Neural crest cell (in vitro differentiated cells): ENCODE data around the gene TNFAIP2. TPM values are rescaled to one million over a fixed set of nuclear protein-coding genes. Genes with fewer than 3 reads are reported as not detected.

ENCODE experiments used
- DNase-seq: peaks from one replicate; pipeline ENCODE4 v3.0.0; 2021; ENCODE audit warnings: low read depth, mixed read lengths, low spot score
- H3K27ac Mint-ChIP-seq: one replicate; pipeline ENCODE4 v1.8.0; 2021; ENCODE audit warnings: mild to moderate bottlenecking, mixed read lengths; ENCODE audit not compliant: unreplicated experiment
- H3K27me3 Mint-ChIP-seq: 2 replicates; pipeline ENCODE4 v1.8.0; 2021; ENCODE audit warnings: low read depth, mild to moderate bottlenecking, mixed read lengths
- H3K36me3 Mint-ChIP-seq: 2 replicates; pipeline ENCODE4 v1.8.0; 2021; ENCODE audit warnings: low read depth, mild to moderate bottlenecking, mixed read lengths
- H3K4me1 Mint-ChIP-seq: 2 replicates; pipeline ENCODE4 v1.8.0; 2021; ENCODE audit warnings: mixed read lengths
- H3K4me3 Mint-ChIP-seq: one replicate; pipeline ENCODE4 v1.8.0; 2021; ENCODE audit warnings: mild to moderate bottlenecking, mixed read lengths
- H3K9me3 Mint-ChIP-seq: 2 replicates; pipeline ENCODE4 v1.8.0; 2021; ENCODE audit warnings: mixed read lengths
- CTCF ChIP-seq: fragments of 200-600 bp; sonication (generic); conservative IDR thresholded peaks from 2 replicates; pipeline ENCODE4 v1.5.0; 2021; ENCODE audit warnings: antibody characterized with exemption, mild to moderate bottlenecking
- long read RNA-seq: library from polyadenylated mRNA; unstranded; transcript quantifications from one replicate; pipeline ENCODE4 v2.0.0, GENCODE V29; 2020
- total RNA-seq: library from RNA; stranded (reverse); gene quantifications from 2 replicates; pipeline ENCODE4 v1.2.1, GENCODE V29; 2021

The TNFAIP2 gene
- 11.6 and 12.8 TPM in 2 replicates for total RNA-seq
- long read RNA-seq, partial matches to known transcripts, result 1 of 2 reads
- long read RNA-seq, other reads (novel, unspliced or antisense), result 1 of 2 reads

GRCh38 chr14:103122947-103123633 is at the start of gene TNFAIP2:
Gene TNFAIP2 (plus strand): TSS chr14:103123461. CDS start chr14:103126458, 2,997 bp downstream.
- peaks cover 7% of the 10 kb centered on the region for H3K4me1 Mint-ChIP-seq
- no peak within 1 kb of the TSS for H3K27ac Mint-ChIP-seq
- no peak for TF ChIP-seq CTCF
- no peak within 1 kb of the TSS for H3K4me3 Mint-ChIP-seq
- no peak for DNase-seq
- H3K36me3 Mint-ChIP-seq, result no peaks in the 10 kb centered on the region
- peaks cover 55% of the 10 kb centered on the region for H3K27me3 Mint-ChIP-seq
- no peaks in the 10 kb centered on the region for H3K9me3 Mint-ChIP-seq

- Mint-ChIP-seq H3K36me3 (no peaks in the 10 kb centered on the region), H3K4me1 (no peaks in the 10 kb centered on the region), H3K27me3 (peaks cover 7% of the 10 kb centered on the region), H3K27ac (no peak overlapping the region), H3K9me3 (no peaks in the 10 kb centered on the region), H3K4me3 (peak overlapping the region; percentile 47)
- TF ChIP-seq CTCF, result no peak
- DNase-seq, result no peak
These were observed 49.2 kb upstream of the TNFAIP2 start for GRCh38 chr14:103073876-103074728.

GRCh38 chr14:103074729-103075367 is 48.4 kb upstream of the TNFAIP2 start:
- H3K9me3 Mint-ChIP-seq, result no peaks in the 10 kb centered on the region
- peaks cover 7% of the 10 kb centered on the region for H3K27me3 Mint-ChIP-seq
- no peak overlapping the region for H3K4me3 Mint-ChIP-seq
- H3K4me1 Mint-ChIP-seq, result no peaks in the 10 kb centered on the region
- H3K36me3 Mint-ChIP-seq, result no peaks in the 10 kb centered on the region
- TF ChIP-seq CTCF, result no peak
- H3K27ac Mint-ChIP-seq, result no peak overlapping the region
- DNase-seq, result no peak

- no peaks in the 10 kb centered on the region for H3K9me3 Mint-ChIP-seq
- H3K27ac Mint-ChIP-seq, result no peak overlapping the region
- no peaks in the 10 kb centered on the region for H3K4me1 Mint-ChIP-seq
- H3K4me3 Mint-ChIP-seq, result no peak overlapping the region
- peak; percentile 59 for DNase-seq
- TF ChIP-seq CTCF, result peak; percentile 77
- H3K36me3 Mint-ChIP-seq, result no peaks in the 10 kb centered on the region
- peaks cover 7% of the 10 kb centered on the region for H3K27me3 Mint-ChIP-seq
These were observed 44.9 kb upstream of the TNFAIP2 start for GRCh38 chr14:103078420-103078749.

GRCh38 chr14:103078860-103079587 is 44.2 kb upstream of the TNFAIP2 start:
- Mint-ChIP-seq H3K9me3 (no peaks in the 10 kb centered on the region), H3K27ac (no peak overlapping the region), H3K27me3 (peaks cover 11% of the 10 kb centered on the region), H3K36me3 (no peaks in the 10 kb centered on the region), H3K4me1 (no peaks in the 10 kb centered on the region), H3K4me3 (no peak overlapping the region)
- no peak for DNase-seq
- TF ChIP-seq CTCF, result no peak
